ENCODE measurements around the gene PRDM2. TPM values are rescaled to one million over a fixed set of nuclear protein-coding genes. Genes with fewer than 3 reads are reported as not detected.

The PRDM2 gene
- total and polyA plus RNA-seq, 2 experiments from 2014 or later, result 9.7 to 15.1 TPM

- H3K4me3 ChIP-seq, result no peak overlapping the region
- H3K4me1 ChIP-seq (ENCODE audit: insufficient read depth), result no peaks in the 10 kb centered on the region
- H3K27me3 ChIP-seq (replicated peaks; ENCODE audit: insufficient read depth), result no peaks in the 10 kb centered on the region
- H3F3A ChIP-seq (ENCODE audit: insufficient read depth), result no peaks in the 10 kb centered on the region
- H3K27ac ChIP-seq, result no peak overlapping the region
- no peak for TF ChIP-seq EZH2phosphoT487 (IDR thresholded peaks at IDR 0.05; ENCODE audit: insufficient read depth, low read depth)
- TF ChIP-seq EZH2 (IDR thresholded peaks at IDR 0.05; ENCODE audit: insufficient read depth, poor library complexity, severe bottlenecking), result no peak
- WGBS, 2 experiments (ENCODE audit: low coverage in 1 of 2, low lambda C conversion rate in 2 of 2, missing lambda C conversion rate in 2 of 2), result 93 to 96% methylated on average over 2 of the region's 2 CpGs
- H3K9ac ChIP-seq, result no peak overlapping the region
- no peaks in the 10 kb centered on the region for H3K36me3 ChIP-seq (ENCODE audit: low read depth)
- no peaks in the 10 kb centered on the region for H3K79me2 ChIP-seq (ENCODE audit: insufficient read depth)
- H3K9me2 ChIP-seq (ENCODE audit: insufficient read depth), result no peaks in the 10 kb centered on the region
- no peak for DNase-seq
- no peak overlapping the region for H2AFZ ChIP-seq
- H3K9me3 ChIP-seq (ENCODE audit: low read depth), result no peaks in the 10 kb centered on the region
- H3K4me2 ChIP-seq (ENCODE audit: unreplicated experiment), result no peak overlapping the region
- no peaks in the 10 kb centered on the region for H4K20me1 ChIP-seq (ENCODE audit: insufficient read depth)
- in situ Hi-C loops (cut with MboI), result no loop called here
Measured at GRCh38 chr1:13826009-13826408, 126.0 kb downstream of the PRDM2 start.

DNA sequence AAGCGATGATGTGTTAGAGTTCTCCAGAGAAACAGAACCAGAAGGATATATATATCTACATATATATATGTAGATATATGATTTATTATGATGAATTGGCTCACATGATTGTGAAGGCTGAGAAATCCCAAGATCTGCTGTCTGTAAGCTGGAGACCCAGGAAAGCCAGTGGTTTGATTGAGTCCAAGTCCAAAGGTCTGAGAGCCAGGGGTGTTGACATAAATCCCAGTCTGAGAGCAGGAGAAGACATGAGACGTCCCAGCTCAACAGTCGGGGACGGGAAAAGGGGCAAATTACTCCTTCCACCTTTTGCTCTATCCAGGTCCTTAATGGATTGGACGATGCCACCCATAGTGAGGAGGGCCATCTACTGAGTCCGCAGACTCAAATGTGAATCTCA, 126.6 kb downstream of the PRDM2 start:
- TF ChIP-seq EZH2 (IDR thresholded peaks at IDR 0.05; ENCODE audit: insufficient read depth, poor library complexity, severe bottlenecking) (no peak), EZH2phosphoT487 (IDR thresholded peaks at IDR 0.05; ENCODE audit: insufficient read depth, low read depth) (no peak)

GRCh38 chr1:13828454-13829151, 128.6 kb downstream of the PRDM2 start:
- 16 to 20% methylated on average over 16 to 18 of the region's 18 CpGs for WGBS, 2 experiments (ENCODE audit: low coverage in 1 of 2, low lambda C conversion rate in 2 of 2, missing lambda C conversion rate in 2 of 2)
- DNase-seq, result peak; percentile 24
- in situ Hi-C loops (cut with MboI), result no loop called here
- Histone ChIP-seq H3K4me2 (ENCODE audit: unreplicated experiment) (no peak overlapping the region), H3K9me2 (ENCODE audit: insufficient read depth) (no peaks in the 10 kb centered on the region), H3K27me3 (replicated peaks; ENCODE audit: insufficient read depth) (no peaks in the 10 kb centered on the region), H3K9me3 (ENCODE audit: low read depth) (no peaks in the 10 kb centered on the region), H4K20me1 (ENCODE audit: insufficient read depth) (no peaks in the 10 kb centered on the region), H3K4me3 (no peak overlapping the region), H3F3A (ENCODE audit: insufficient read depth) (no peaks in the 10 kb centered on the region), H2AFZ (no peak overlapping the region), H3K79me2 (ENCODE audit: insufficient read depth) (no peaks in the 10 kb centered on the region), H3K27ac (no peak overlapping the region), H3K9ac (no peak overlapping the region), H3K4me1 (ENCODE audit: insufficient read depth) (no peaks in the 10 kb centered on the region), H3K36me3 (ENCODE audit: low read depth) (no peaks in the 10 kb centered on the region)
- no peak for TF ChIP-seq EZH2phosphoT487 (IDR thresholded peaks at IDR 0.05; ENCODE audit: insufficient read depth, low read depth)
- no peak for TF ChIP-seq EZH2 (IDR thresholded peaks at IDR 0.05; ENCODE audit: insufficient read depth, poor library complexity, severe bottlenecking)

More for the DNA sequence above, 126.6 kb downstream of the PRDM2 start:
- no peaks in the 10 kb centered on the region for H3K79me2 ChIP-seq (ENCODE audit: insufficient read depth)
- no peaks in the 10 kb centered on the region for H3K9me3 ChIP-seq (ENCODE audit: low read depth)
- H3K4me3 ChIP-seq, result no peak overlapping the region
- H3K27me3 ChIP-seq (replicated peaks; ENCODE audit: insufficient read depth), result no peaks in the 10 kb centered on the region
- 67 to 78% methylated on average over 6 of the region's 6 CpGs for WGBS, 2 experiments (ENCODE audit: low coverage in 1 of 2, low lambda C conversion rate in 2 of 2, missing lambda C conversion rate in 2 of 2)
- no peak overlapping the region for H2AFZ ChIP-seq
- no peaks in the 10 kb centered on the region for H3K9me2 ChIP-seq (ENCODE audit: insufficient read depth)
- H3K4me2 ChIP-seq (ENCODE audit: unreplicated experiment), result no peak overlapping the region
- no peaks in the 10 kb centered on the region for H4K20me1 ChIP-seq (ENCODE audit: insufficient read depth)
- no peak overlapping the region for H3K27ac ChIP-seq
- H3F3A ChIP-seq (ENCODE audit: insufficient read depth), result no peaks in the 10 kb centered on the region
- no peaks in the 10 kb centered on the region for H3K36me3 ChIP-seq (ENCODE audit: low read depth)
- H3K4me1 ChIP-seq (ENCODE audit: insufficient read depth), result no peaks in the 10 kb centered on the region
- in situ Hi-C loops (cut with MboI), result no loop called here
- H3K9ac ChIP-seq, result no peak overlapping the region
- DNase-seq, result no peak

DNA sequence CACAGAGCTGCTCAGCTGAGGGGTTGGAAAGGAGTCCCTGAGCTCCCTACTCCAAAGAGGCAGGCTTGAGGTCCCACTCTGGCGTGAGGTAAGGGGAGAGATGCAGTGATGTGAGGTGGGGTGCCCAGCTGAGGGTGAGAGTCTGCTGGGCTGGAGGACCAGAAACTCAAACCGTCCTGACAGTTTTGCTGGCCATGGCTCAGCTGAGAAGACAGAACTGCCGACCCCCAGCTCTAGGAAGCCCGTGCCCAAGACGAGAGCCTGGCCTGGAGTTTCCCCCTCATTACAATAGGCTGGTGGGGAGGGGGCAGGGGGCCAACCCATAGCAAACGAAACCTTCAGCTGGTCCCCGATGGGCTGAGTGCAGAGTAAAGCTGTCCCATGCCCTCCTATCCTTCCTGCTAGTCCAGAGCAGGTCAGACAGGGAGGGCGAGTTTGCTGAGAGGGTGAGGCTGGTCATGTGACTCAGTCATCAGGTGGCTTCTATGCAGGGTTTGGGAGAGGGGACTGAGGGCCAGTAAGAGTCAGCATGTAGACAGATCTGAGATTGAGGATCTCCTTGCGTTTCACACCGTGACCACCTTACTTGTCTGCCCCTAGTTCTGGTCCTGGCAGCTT, 129.3 kb downstream of the PRDM2 start:
- TF ChIP-seq EZH2 (IDR thresholded peaks at IDR 0.05; ENCODE audit: insufficient read depth, poor library complexity, severe bottlenecking) (no peak), EZH2phosphoT487 (IDR thresholded peaks at IDR 0.05; ENCODE audit: insufficient read depth, low read depth) (no peak)
- no peaks in the 10 kb centered on the region for H3K79me2 ChIP-seq (ENCODE audit: insufficient read depth)
- WGBS, 2 experiments (ENCODE audit: low coverage in 1 of 2, low lambda C conversion rate in 2 of 2, missing lambda C conversion rate in 2 of 2), result 69 to 71% methylated on average over 10 of the region's 10 CpGs

More for the DNA sequence above, 129.3 kb downstream of the PRDM2 start:
- H3F3A ChIP-seq (ENCODE audit: insufficient read depth), result no peaks in the 10 kb centered on the region
- H3K9me3 ChIP-seq (ENCODE audit: low read depth), result no peaks in the 10 kb centered on the region
- H3K4me2 ChIP-seq (ENCODE audit: unreplicated experiment), result no peak overlapping the region
- no peak overlapping the region for H2AFZ ChIP-seq
- H4K20me1 ChIP-seq (ENCODE audit: insufficient read depth), result no peaks in the 10 kb centered on the region
- H3K27ac ChIP-seq, result no peak overlapping the region
- in situ Hi-C loops (cut with MboI), result no loop called here
- no peaks in the 10 kb centered on the region for H3K36me3 ChIP-seq (ENCODE audit: low read depth)
- H3K9me2 ChIP-seq (ENCODE audit: insufficient read depth), result no peaks in the 10 kb centered on the region
- no peak overlapping the region for H3K4me3 ChIP-seq
- H3K9ac ChIP-seq, result no peak overlapping the region
- DNase-seq, result no peak
- H3K4me1 ChIP-seq (ENCODE audit: insufficient read depth), result no peaks in the 10 kb centered on the region
- H3K27me3 ChIP-seq (replicated peaks; ENCODE audit: insufficient read depth), result no peaks in the 10 kb centered on the region
